ENCODE results near the gene CYP26B1. TPM values are rescaled to one million over a fixed set of nuclear protein-coding genes. Genes with fewer than 3 reads are reported as not detected.

Gene CYP26B1
- polyA plus RNA-seq, 3 donors: not detected

DNA sequence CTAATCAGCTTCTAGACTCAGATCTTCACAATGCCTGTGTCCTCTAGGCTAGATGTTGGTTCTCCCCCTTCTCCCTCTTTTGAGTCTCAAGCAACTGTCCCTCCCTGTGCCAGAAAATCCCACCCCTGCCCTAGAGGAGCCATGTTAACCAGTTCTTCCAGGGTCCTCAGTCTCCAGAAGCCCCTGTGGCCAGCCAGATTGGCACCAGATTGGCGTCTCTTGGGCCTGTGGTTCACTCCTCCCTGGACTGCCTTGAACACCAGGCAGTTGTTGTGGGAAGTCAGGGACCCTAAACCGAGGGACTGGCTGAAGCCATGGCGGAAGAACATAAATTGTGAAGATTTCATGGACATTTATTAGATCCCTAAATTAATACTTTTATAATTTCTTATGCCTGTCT is 36.6 kb downstream of the CYP26B1 start:
- intact Hi-C loops (cut with micrococcal nuclease): no loop called here
- TF ChIP-seq, protein P1, sequence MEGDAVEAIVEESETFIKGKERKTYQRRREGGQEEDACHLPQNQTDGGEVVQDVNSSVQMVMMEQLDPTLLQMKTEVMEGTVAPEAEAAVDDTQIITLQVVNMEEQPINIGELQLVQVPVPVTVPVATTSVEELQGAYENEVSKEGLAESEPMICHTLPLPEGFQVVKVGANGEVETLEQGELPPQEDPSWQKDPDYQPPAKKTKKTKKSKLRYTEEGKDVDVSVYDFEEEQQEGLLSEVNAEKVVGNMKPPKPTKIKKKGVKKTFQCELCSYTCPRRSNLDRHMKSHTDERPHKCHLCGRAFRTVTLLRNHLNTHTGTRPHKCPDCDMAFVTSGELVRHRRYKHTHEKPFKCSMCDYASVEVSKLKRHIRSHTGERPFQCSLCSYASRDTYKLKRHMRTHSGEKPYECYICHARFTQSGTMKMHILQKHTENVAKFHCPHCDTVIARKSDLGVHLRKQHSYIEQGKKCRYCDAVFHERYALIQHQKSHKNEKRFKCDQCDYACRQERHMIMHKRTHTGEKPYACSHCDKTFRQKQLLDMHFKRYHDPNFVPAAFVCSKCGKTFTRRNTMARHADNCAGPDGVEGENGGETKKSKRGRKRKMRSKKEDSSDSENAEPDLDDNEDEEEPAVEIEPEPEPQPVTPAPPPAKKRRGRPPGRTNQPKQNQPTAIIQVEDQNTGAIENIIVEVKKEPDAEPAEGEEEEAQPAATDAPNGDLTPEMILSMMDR (IDR thresholded peaks at IDR 0.05): no peak
- Histone ChIP-seq H3K27me3 (ENCODE audit: control insufficient read depth in 2 of 2, insufficient read depth in 2 of 2, low read length in 2 of 2) (no peaks in the 10 kb centered on the region), H3K9me3 (replicated peaks in 1 of 2; ENCODE audit: control insufficient read depth in 1 of 2, insufficient read depth in 1 of 2, low read length in 2 of 2) (peaks cover 0 to 6% of the 10 kb centered on the region in 2 donors), H4K20me1 (ENCODE audit: insufficient read depth, low read length) (no peaks in the 10 kb centered on the region), H3K79me2 (ENCODE audit: insufficient read depth, low read length) (no peaks in the 10 kb centered on the region), H3K36me3 (replicated peaks in 1 of 2; ENCODE audit: control insufficient read depth in 1 of 2, insufficient read depth in 2 of 2, low read length in 2 of 2) (no peaks in the 10 kb centered on the region), H3K27ac (ENCODE audit: low read depth in 1 of 2, low read length in 2 of 2) (no peak overlapping the region), H2AFZ (ENCODE audit: insufficient read depth, low read depth, low read length, poor library complexity, severe bottlenecking) (no peak overlapping the region), H3K4me2 (replicated peaks; ENCODE audit: extremely low read depth, low read length, poor library complexity, severe bottlenecking) (no peak overlapping the region), H3K4me1 (ENCODE audit: control insufficient read depth in 1 of 2, insufficient read depth in 2 of 2, low read length in 2 of 2) (no peaks in the 10 kb centered on the region), H3K9ac (ENCODE audit: insufficient read depth, low read length, poor library complexity, severe bottlenecking) (no peak overlapping the region), H3K4me3 (replicated peaks in 1 of 3; ENCODE audit: low read depth in 2 of 3, low read length in 3 of 3) (no peak overlapping the region)
- H3K4me1 Mint-ChIP-seq: no peaks in the 10 kb centered on the region
- no peak overlapping the region for H3K4me3 Mint-ChIP-seq
- H3K27ac Mint-ChIP-seq: no peak overlapping the region
- WGBS (ENCODE audit: insufficient coverage): 83% methylated on average over 1 of the region's 3 CpGs
- H3K27me3 Mint-ChIP-seq (ENCODE audit: low read depth in 3 of 3): peaks cover 0 to 5% (median 4%) of the 10 kb centered on the region in 3 donors
- H3K36me3 Mint-ChIP-seq: no peaks in the 10 kb centered on the region
- H3K9me3 Mint-ChIP-seq: peaks cover 0 to 13% (median 4%) of the 10 kb centered on the region in 7 donors
- DNase-seq: no peak

DNA sequence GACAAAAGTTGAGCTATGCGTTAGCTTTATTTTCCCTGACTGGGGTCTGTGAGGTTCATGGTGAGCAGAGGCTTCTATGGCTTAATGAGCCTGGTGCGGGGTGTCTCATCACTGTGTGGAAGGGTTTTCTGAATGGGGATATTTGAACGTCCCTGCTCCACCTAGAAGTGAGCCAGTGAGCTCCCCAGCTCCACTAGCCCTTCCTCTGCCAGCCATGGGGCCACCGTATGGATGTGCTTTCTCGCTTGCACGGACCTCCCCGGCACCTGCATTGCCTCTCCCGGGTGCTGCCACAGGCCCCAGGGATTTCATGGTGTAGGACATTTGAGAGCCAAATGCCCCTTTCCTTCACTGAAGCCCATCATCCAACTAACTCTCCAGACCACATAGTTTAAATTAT is 37.8 kb downstream of the CYP26B1 start:
- WGBS (ENCODE audit: insufficient coverage): 100% methylated on average over 2 of the region's 8 CpGs
- TF ChIP-seq, protein P1 (IDR thresholded peaks at IDR 0.05): no peak
- H3K9me3 ChIP-seq (replicated peaks in 1 of 2; ENCODE audit: control insufficient read depth in 1 of 2, insufficient read depth in 1 of 2, low read length in 2 of 2): peaks cover 0 to 6% of the 10 kb centered on the region in 2 donors
- H3K4me3 Mint-ChIP-seq: no peak overlapping the region
- no peak overlapping the region for H3K4me3 ChIP-seq (replicated peaks in 1 of 3; ENCODE audit: low read depth in 2 of 3, low read length in 3 of 3)
- H3K9ac ChIP-seq (ENCODE audit: insufficient read depth, low read length, poor library complexity, severe bottlenecking): no peak overlapping the region
- H4K20me1 ChIP-seq (ENCODE audit: insufficient read depth, low read length): no peaks in the 10 kb centered on the region
- H3K27me3 ChIP-seq (ENCODE audit: control insufficient read depth in 2 of 2, insufficient read depth in 2 of 2, low read length in 2 of 2): no peaks in the 10 kb centered on the region
- H3K9me3 Mint-ChIP-seq: peaks cover 0 to 13% (median 4%) of the 10 kb centered on the region in 7 donors
- no peaks in the 10 kb centered on the region for H3K36me3 ChIP-seq (replicated peaks in 1 of 2; ENCODE audit: control insufficient read depth in 1 of 2, insufficient read depth in 2 of 2, low read length in 2 of 2)
- no peak overlapping the region for H2AFZ ChIP-seq (ENCODE audit: insufficient read depth, low read depth, low read length, poor library complexity, severe bottlenecking)
- peaks cover 0 to 5% (median 4%) of the 10 kb centered on the region in 3 donors for H3K27me3 Mint-ChIP-seq (ENCODE audit: low read depth in 3 of 3)
- H3K79me2 ChIP-seq (ENCODE audit: insufficient read depth, low read length): no peaks in the 10 kb centered on the region
- DNase-seq: no peak
- no peaks in the 10 kb centered on the region for H3K36me3 Mint-ChIP-seq
- no peak overlapping the region for H3K27ac Mint-ChIP-seq
- no peaks in the 10 kb centered on the region for H3K4me1 ChIP-seq (ENCODE audit: control insufficient read depth in 1 of 2, insufficient read depth in 2 of 2, low read length in 2 of 2)
- no peaks in the 10 kb centered on the region for H3K4me1 Mint-ChIP-seq
- intact Hi-C loops (cut with micrococcal nuclease): no loop called here
- no peak overlapping the region for H3K4me2 ChIP-seq (replicated peaks; ENCODE audit: extremely low read depth, low read length, poor library complexity, severe bottlenecking)
- H3K27ac ChIP-seq (ENCODE audit: low read depth in 1 of 2, low read length in 2 of 2): no peak overlapping the region
